HCT116 (cell line): ENCODE data around the gene LAD1. TPM values are rescaled to one million over a fixed set of nuclear protein-coding genes. Genes with fewer than 3 reads are reported as not detected.

Experiments
- ATAC-seq: fragments of 200-7000 bp; cut with Tn5 transposase; 2 replicates; pipeline ENCODE4 v1.9.1; 2020; ENCODE audit warnings: mild to moderate bottlenecking, moderate library complexity
- BruUV-seq: library from RNA; stranded (reverse); fragments of 400-500 nt; replicated peaks from 2 replicates; lab custom pipeline; 2021; lab: Mats Ljungman, UMichigan
- CTCF ChIA-PET: fragments of 300-600 bp; sonication (Branson Sonifier 250); formaldehyde crosslinking; loops from one replicate; lab custom pipeline; 2021; ENCODE audit warnings: antibody characterized with exemption; lab: Charles Lee
- POLR2A ChIA-PET: fragments of 300-600, 350-600 bp; sonication (Branson Sonifier 250); formaldehyde crosslinking; loops from one replicate; lab custom pipeline; 2021; ENCODE audit warnings: antibody characterized with exemption; lab: Charles Lee
- RAD21 ChIA-PET, 2 experiments: fragments of 300-600 bp; sonication (Branson Sonifier 250); formaldehyde crosslinking; loops; one replicate each; lab custom pipeline; 2023; ENCODE audit warnings: low total read pairs in 2 of 2; ENCODE audit not compliant: uncharacterized antibody in 2 of 2, unreplicated experiment in 2 of 2, low non-redundant PET in 1 of 2; lab: Charles Lee
- DNase-seq: peaks from one replicate; pipeline ENCODE4 v3.0.0-alpha.2; 2010; ENCODE audit warnings: low read depth, low spot score
- H2AFZ ChIP-seq: fragments of 200-600 bp; shearing (Covaris generic), sonication (generic); 2 replicates; pipeline ENCODE4 v1.6.1; 2017; ENCODE audit warnings: low read depth, mixed run types, mixed read lengths, antibody characterized with exemption, low read length; ENCODE audit not compliant: poor library complexity, severe bottlenecking
- H3K27ac ChIP-seq: 2 replicates; pipeline ENCODE4 v1.5.1; 2012; ENCODE audit warnings: low read depth, low read length
- H3K27me3 ChIP-seq: fragments of 200-600 bp; sonication (generic); 2 replicates; pipeline ENCODE4 v1.6.1; 2016; ENCODE audit warnings: mixed run types, low read length, mixed read lengths; ENCODE audit not compliant: insufficient read depth
- H3K36me3 ChIP-seq, 2 experiments: fragments of 200-500 bp in 1 of 2; fragments of 200-600 bp in 1 of 2; sonication (Bioruptor generic) in 1 of 2; sonication (generic) in 1 of 2; 2 replicates each; pipeline versions ENCODE4 v1.5.1 to v1.6.1; 2014 to 2016; ENCODE audit warnings: low read length in 2 of 2, inconsistent platforms in 1 of 2, mixed read lengths in 1 of 2, mixed run types in 1 of 2; ENCODE audit not compliant: insufficient read depth in 2 of 2, control insufficient read depth in 1 of 2
- H3K4me1 ChIP-seq, 2 experiments: fragments of 200-600 bp in 1 of 2; sonication (generic) in 1 of 2; 2 replicates each; pipeline versions ENCODE4 v1.5.1 to v1.6.1; 2012 to 2017; ENCODE audit warnings: low read length in 2 of 2, inconsistent platforms in 1 of 2, mild to moderate bottlenecking in 1 of 2, mixed read lengths in 1 of 2, mixed run types in 1 of 2, moderate library complexity in 1 of 2; ENCODE audit not compliant: insufficient read depth in 2 of 2, control insufficient read depth in 1 of 2
- H3K4me2 ChIP-seq: fragments of 200-600 bp; sonication (generic); 2 replicates; pipeline ENCODE4 v1.6.1; 2017; ENCODE audit warnings: mixed run types, low read length, mixed read lengths
- H3K4me3 ChIP-seq, 2 experiments: fragments of 200-600 bp in 1 of 2; sonication (generic) in 1 of 2; replicated peaks in 1 of 2; 2 replicates each; pipeline ENCODE4 v1.5.1; 2011 to 2016; ENCODE audit warnings: low read length in 2 of 2, control low read depth in 1 of 2, low read depth in 1 of 2, mild to moderate bottlenecking in 1 of 2, mixed read lengths in 1 of 2, mixed run types in 1 of 2
- H3K79me2 ChIP-seq: fragments of 200-600 bp; sonication (generic); 2 replicates; pipeline ENCODE4 v1.6.1; 2017; ENCODE audit warnings: mild to moderate bottlenecking, mixed run types, low read length, moderate library complexity, mixed read lengths; ENCODE audit not compliant: insufficient read depth
- H3K9ac ChIP-seq: fragments of 200-600 bp; sonication (generic); 2 replicates; pipeline ENCODE4 v1.6.1; 2016; ENCODE audit warnings: low read length, mixed read lengths
- H3K9me2 ChIP-seq: fragments of 200-600 bp; sonication (generic), shearing (Covaris generic); 2 replicates; pipeline ENCODE4 v1.6.1; 2017; ENCODE audit warnings: mixed run types, mild to moderate bottlenecking, moderate library complexity; ENCODE audit not compliant: insufficient read depth
- H3K9me3 ChIP-seq, 2 experiments: fragments of 200-500 bp in 1 of 2; fragments of 200-600 bp in 1 of 2; sonication (Bioruptor generic) in 1 of 2; sonication (generic) in 1 of 2; 2 replicates each; pipeline ENCODE4 v1.6.1; 2014 to 2017; ENCODE audit warnings: low read length in 2 of 2, mixed read lengths in 2 of 2, inconsistent platforms in 1 of 2, low read depth in 1 of 2, mild to moderate bottlenecking in 1 of 2, mixed run types in 1 of 2, moderate library complexity in 1 of 2; ENCODE audit not compliant: control insufficient read depth in 1 of 2, insufficient read depth in 1 of 2
- H4K20me1 ChIP-seq: fragments of 200-600 bp; sonication (generic), shearing (Covaris generic); 2 replicates; pipeline ENCODE4 v1.6.1; 2017; ENCODE audit warnings: mixed run types, mild to moderate bottlenecking, moderate library complexity; ENCODE audit not compliant: insufficient read depth
- EGR1 ChIP-seq: IDR thresholded peaks from 2 replicates; pipeline ENCODE4 v1.6.1; 2012; ENCODE audit warnings: low read depth
- ELF1 ChIP-seq: IDR thresholded peaks from 2 replicates; pipeline ENCODE4 v1.6.1; 2012; ENCODE audit warnings: low read depth, borderline replicate concordance
- EZH2 ChIP-seq: fragments of 200-600 bp; sonication (generic); IDR thresholded peaks from 2 replicates; pipeline ENCODE4 v1.6.1; 2017; ENCODE audit warnings: antibody characterized with exemption, mixed run types
- FOSL1 ChIP-seq: IDR thresholded peaks from 2 replicates; pipeline ENCODE4 v1.6.1; 2012; ENCODE audit warnings: low read depth
- JUND ChIP-seq: IDR thresholded peaks from 2 replicates; pipeline ENCODE4 v1.6.1; 2012
- MAX ChIP-seq: IDR thresholded peaks from 2 replicates; pipeline ENCODE4 v1.6.1; 2012
- POLR2A ChIP-seq: IDR thresholded peaks from 2 replicates; pipeline ENCODE4 v1.7.0; 2011; ENCODE audit warnings: borderline replicate concordance; ENCODE audit not compliant: insufficient read depth, insufficient read length; ENCODE audit errors: extremely low read depth
- POLR2AphosphoS5 ChIP-seq: IDR thresholded peaks from 2 replicates; pipeline ENCODE4 v1.6.1; 2011; ENCODE audit warnings: mild to moderate bottlenecking, low read depth, low read length, moderate library complexity
- RAD21 ChIP-seq: IDR thresholded peaks from 2 replicates; pipeline ENCODE4 v1.6.1; 2012; ENCODE audit warnings: low read depth, mild to moderate bottlenecking
- REST ChIP-seq: IDR thresholded peaks from 2 replicates; pipeline ENCODE4 v1.6.1; 2012; ENCODE audit warnings: low read depth
- SIN3A ChIP-seq: IDR thresholded peaks from 2 replicates; pipeline ENCODE4 v1.6.1; 2012; ENCODE audit warnings: low read depth
- SP1 ChIP-seq: IDR thresholded peaks from 2 replicates; pipeline ENCODE4 v1.6.1; 2012; ENCODE audit warnings: low read depth
- SRF ChIP-seq: IDR thresholded peaks from 2 replicates; pipeline ENCODE4 v1.6.1; 2012; ENCODE audit warnings: low read depth
- TCF7L2 ChIP-seq: IDR thresholded peaks from 2 replicates; pipeline ENCODE4 v1.7.0; 2011; ENCODE audit warnings: borderline replicate concordance, inconsistent platforms; ENCODE audit not compliant: insufficient read depth, insufficient read length; ENCODE audit errors: extremely low read depth
- YY1 ChIP-seq: IDR thresholded peaks from 2 replicates; pipeline ENCODE4 v1.6.1; 2011; ENCODE audit warnings: low read length, low read depth, moderate library complexity, mild to moderate bottlenecking; ENCODE audit not compliant: insufficient replicate concordance; ENCODE audit errors: extremely low read depth
- ZNF274 ChIP-seq: fragments of 200-500 bp; sonication (Bioruptor generic); IDR thresholded peaks from 2 replicates; pipeline ENCODE4 v1.6.1; 2014; ENCODE audit warnings: mild to moderate bottlenecking, low read depth, low read length, inconsistent platforms
- intact Hi-C: fragments of 100-400 bp; cut with micrococcal nuclease; formaldehyde crosslinking; loops from 2 replicates; pipeline ENCODE4 v1.10.0; 2022
- total RNA-seq: library from RNA; stranded (reverse); gene quantifications from one replicate; pipeline ENCODE4 v1.2.1, GENCODE V29; 2021; ENCODE audit not compliant: unreplicated experiment

LAD1 gene
- total RNA-seq, 1 experiment from 2014 or later: 56.1 TPM

- no peak for TF ChIP-seq MAX
- no peak for TF ChIP-seq SRF
- no peak for TF ChIP-seq JUND
- no peak for TF ChIP-seq RAD21
- no peak for TF ChIP-seq ZNF274
- no peak for TF ChIP-seq EZH2
- TF ChIP-seq EGR1: no peak
- TF ChIP-seq POLR2A: no peak
- TF ChIP-seq SP1: no peak
- no peak for TF ChIP-seq YY1
- no peak for TF ChIP-seq SIN3A
- TF ChIP-seq REST: no peak
- no peak for TF ChIP-seq FOSL1
- TF ChIP-seq POLR2AphosphoS5: no peak
- no peak for TF ChIP-seq ELF1
- no peak for TF ChIP-seq TCF7L2
- ChIA-PET RAD21 (no interaction called here), CTCF (no interaction called here), POLR2A (no interaction called here)
- Histone ChIP-seq H3K9me2 (no peaks in the 10 kb centered on the region), H4K20me1 (no peaks in the 10 kb centered on the region), H3K27me3 (no peaks in the 10 kb centered on the region), H3K4me1 (no peaks in the 10 kb centered on the region), H3K4me2 (no peak overlapping the region), H3K9ac (no peak overlapping the region), H3K36me3 (no peaks in the 10 kb centered on the region), H3K4me3 (no peak overlapping the region), H3K79me2 (no peaks in the 10 kb centered on the region), H3K9me3 (no peaks in the 10 kb centered on the region), H3K27ac (no peak overlapping the region), H2AFZ (no peak overlapping the region)
- DNase-seq (no peak), ATAC-seq (no peak)
- intact Hi-C loops: no loop called here
- BruUV-seq: no TSS peak
These were observed 63.2 kb downstream of the LAD1 start for GRCh38 chr1:201335901-201336300.
